AG09319 (cell line): ENCODE data around the gene DUOXA1.
"Not testable (repeated sequence)": the region's sequence is repeated elsewhere in the genome, so short reads cannot be mapped to it uniquely, and the experiment has no call there.

Experiments used
- DNase-seq: peaks from one replicate; pipeline ENCODE4 v3.0.0-alpha.2; 2010; ENCODE audit warnings: low read depth; ENCODE audit errors: extremely low read depth
- CTCF ChIP-seq: IDR thresholded peaks from 2 replicates; pipeline ENCODE4 v1.5.1; 2011; ENCODE audit warnings: low read depth, mild to moderate bottlenecking, inconsistent platforms, low read length, moderate library complexity

The DUOXA1 gene

GRCh38 chr15:45089712-45090373 lies 39.8 kb downstream of the DUOXA1 start:
- TF ChIP-seq CTCF = no peak

GRCh38 chr15:45088801-45089711 lies 40.6 kb downstream of the DUOXA1 start:
- no peak for TF ChIP-seq CTCF
- no peak for DNase-seq

More at GRCh38 chr15:45089712-45090373, 39.8 kb downstream of the DUOXA1 start:
- DNase-seq = no peak

- no peak for DNase-seq
Measured at GRCh38 chr15:45087513-45087912, 42.2 kb downstream of the DUOXA1 start.

GRCh38 chr15:45084163-45084562 lies 45.5 kb downstream of the DUOXA1 start:
- DNase-seq = no peak
- no peak for TF ChIP-seq CTCF

More at GRCh38 chr15:45087513-45087912, 42.2 kb downstream of the DUOXA1 start:
- TF ChIP-seq CTCF = no peak

GRCh38 chr15:45083223-45083622 lies 46.5 kb downstream of the DUOXA1 start:
- DNase-seq = no peak
- TF ChIP-seq CTCF = no peak

- not testable (repeated sequence) for DNase-seq
Measured at GRCh38 chr15:45082412-45082811, 47.3 kb downstream of the DUOXA1 start.

- DNase-seq = not testable (repeated sequence)
Measured at GRCh38 chr15:45080593-45080992, 49.1 kb downstream of the DUOXA1 start.

GRCh38 chr15:45079628-45080246 lies 49.9 kb downstream of the DUOXA1 start:
- DNase-seq = not testable (repeated sequence)

GRCh38 chr15:45079201-45079600 lies 50.5 kb downstream of the DUOXA1 start:
- not testable (repeated sequence) for DNase-seq

- not testable (repeated sequence) for DNase-seq
Measured at GRCh38 chr15:45077391-45077790, 52.3 kb downstream of the DUOXA1 start.

- DNase-seq = not testable (repeated sequence)
Measured at GRCh38 chr15:45075440-45076320, 54.0 kb downstream of the DUOXA1 start.

- not testable (repeated sequence) for DNase-seq
Measured at GRCh38 chr15:45073602-45074001, 56.1 kb downstream of the DUOXA1 start.
